GM12878 (cell line): ENCODE measurements around the gene SBF2. TPM values are rescaled to one million over a fixed set of nuclear protein-coding genes. Genes with fewer than 3 reads are reported as not detected.

Experiments
- ASH2L ChIP-seq: fragments of 300-600, 200-600 bp; sonication (generic); IDR thresholded peaks from 2 replicates; pipeline ENCODE4 v1.6.1; 2017; ENCODE audit warnings: low read depth, mild to moderate bottlenecking, borderline replicate concordance
- BRCA1 ChIP-seq: IDR thresholded peaks from 2 replicates; pipeline ENCODE4 v1.6.1; 2011; ENCODE audit warnings: low read depth, low read length, improper control_type of control experiment
- CREM ChIP-seq: IDR thresholded peaks from 2 replicates; pipeline ENCODE4 v1.6.1; 2014; ENCODE audit warnings: antibody characterized with exemption, low read depth
- EED ChIP-seq: sonication (generic); IDR thresholded peaks from 2 replicates; pipeline ENCODE4 v1.6.1; 2016; ENCODE audit warnings: antibody characterized with exemption, low read depth
- FOXK2 ChIP-seq: fragments of 450-650 bp; IDR thresholded peaks from 2 replicates; pipeline ENCODE4 v1.6.1; 2017; ENCODE audit warnings: mild to moderate bottlenecking, moderate library complexity
- HDAC2 ChIP-seq: fragments of 200-600 bp; sonication (generic); IDR thresholded peaks from 2 replicates; pipeline ENCODE4 v1.6.1; 2017
- HDAC6 ChIP-seq: fragments of 200-600 bp; sonication (generic); IDR thresholded peaks from one replicate; pipeline ENCODE4 v1.8.0; 2017; ENCODE audit warnings: antibody characterized with exemption; ENCODE audit not compliant: unreplicated experiment
- JUNB ChIP-seq: IDR thresholded peaks from 2 replicates; pipeline ENCODE4 v1.6.1; 2016; ENCODE audit warnings: antibody characterized with exemption, mild to moderate bottlenecking
- MEF2B ChIP-seq: fragments of 450-650 bp; IDR thresholded peaks from 2 replicates; pipeline ENCODE4 v1.6.1; 2018; ENCODE audit warnings: mild to moderate bottlenecking, moderate library complexity; ENCODE audit not compliant: partially characterized antibody, poor library complexity, severe bottlenecking
- MYC ChIP-seq: IDR thresholded peaks from 2 replicates; pipeline ENCODE4 v1.6.1; 2011; ENCODE audit warnings: mild to moderate bottlenecking, low read length, moderate library complexity, inconsistent platforms; ENCODE audit not compliant: insufficient read depth, insufficient replicate concordance, insufficient read length, severe bottlenecking
- NFYA ChIP-seq: IDR thresholded peaks from 2 replicates; pipeline ENCODE4 v1.6.1; 2011; ENCODE audit warnings: low read depth, mild to moderate bottlenecking, low read length, improper control_type of control experiment, borderline replicate concordance
- NFYB ChIP-seq: IDR thresholded peaks from 2 replicates; pipeline ENCODE4 v1.6.1; 2011; ENCODE audit warnings: low read depth, mild to moderate bottlenecking, low read length, improper control_type of control experiment, moderate library complexity; ENCODE audit not compliant: insufficient read depth
- NR2C1 ChIP-seq: fragments of 450-650 bp; IDR thresholded peaks from 2 replicates; pipeline ENCODE4 v1.6.1; 2017; ENCODE audit warnings: antibody characterized with exemption, mild to moderate bottlenecking, moderate library complexity
- NR2C2 ChIP-seq: IDR thresholded peaks from 2 replicates; pipeline ENCODE4 v1.6.1; 2011; ENCODE audit warnings: borderline replicate concordance, low read depth; ENCODE audit not compliant: control insufficient read depth, insufficient read length
- NRF1 ChIP-seq: conservative IDR thresholded peaks from 2 replicates; pipeline ENCODE4 v1.6.1; 2011; ENCODE audit warnings: mild to moderate bottlenecking, low read depth, low read length, improper control_type of control experiment
- RB1 ChIP-seq: fragments of 450-650 bp; formaldehyde crosslinking; IDR thresholded peaks from 2 replicates; pipeline ENCODE4 v1.6.1; 2017; ENCODE audit warnings: mild to moderate bottlenecking, borderline replicate concordance
- SIX5 ChIP-seq: IDR thresholded peaks from 2 replicates; pipeline ENCODE4 v1.6.1; 2011; ENCODE audit warnings: mild to moderate bottlenecking, low read depth, low read length, moderate library complexity; ENCODE audit not compliant: severe bottlenecking
- SMARCA5 ChIP-seq: fragments of 450-650 bp; IDR thresholded peaks from 2 replicates; pipeline ENCODE4 v1.6.1; 2017; ENCODE audit warnings: mild to moderate bottlenecking
- SMC3 ChIP-seq: IDR thresholded peaks from 2 replicates; pipeline ENCODE4 v1.6.1; 2011; ENCODE audit warnings: low read length, improper control_type of control experiment, borderline replicate concordance
- SREBF1 ChIP-seq: IDR thresholded peaks from 2 replicates; pipeline ENCODE4 v1.6.1; 2012; ENCODE audit warnings: mild to moderate bottlenecking, low read length
- TBL1XR1 ChIP-seq: IDR thresholded peaks from 2 replicates; pipeline ENCODE4 v1.6.1; 2012; ENCODE audit warnings: low read depth, low read length, improper control_type of control experiment
- ZNF207 ChIP-seq: fragments of 450-650 bp; IDR thresholded peaks from 2 replicates; pipeline ENCODE4 v1.6.1; 2014; ENCODE audit warnings: antibody characterized with exemption, mild to moderate bottlenecking, borderline replicate concordance
- ZNF24 ChIP-seq: fragments of 450-650 bp; IDR thresholded peaks from 2 replicates; pipeline ENCODE4 v1.6.1; 2017; ENCODE audit warnings: antibody characterized with exemption, mild to moderate bottlenecking
- polyA plus RNA-seq, 11 experiments: library from polyadenylated mRNA; depleted of rRNA in 4 of 11; unstranded in 6 of 11; stranded (reverse) in 5 of 11; fragments of >200 nt; fragmentation: Nextera tagmentation in 4 of 11; fragmentation: Illumina TruSeq in 1 of 11; extraction: Ambion mirVana in 4 of 11; extraction: Trizol in 1 of 11; gene quantifications; 1 replicate in 1 of 11; 2 replicates in 10 of 11; pipeline versions ENCODE4 v1.2.1 to v1.2.3, GENCODE V29; 2011 to 2016; ENCODE audit warnings: inconsistent platforms in 2 of 11, missing spikeins in 2 of 11, low read depth in 1 of 11
- total RNA-seq, 4 experiments: library from RNA; depleted of rRNA in 3 of 4; stranded (reverse); fragments of >200 nt in 3 of 4; fragmentation: Illumina TruSeq in 1 of 4; extraction: Trizol in 1 of 4; gene quantifications; 2 replicates each; pipeline versions ENCODE4 v1.2.1 to v1.2.3, GENCODE V29; 2013 to 2021
- TF ChIP-seq, protein P1 (sequence below): fragments of 450-650 bp; IDR thresholded peaks from 2 replicates; pipeline ENCODE4 v1.6.1; 2016; ENCODE audit warnings: mild to moderate bottlenecking
- TF ChIP-seq, protein P2 (sequence below): fragments of 450-650 bp; IDR thresholded peaks from 2 replicates; pipeline ENCODE4 v1.6.1; 2017; ENCODE audit warnings: mild to moderate bottlenecking
- TF ChIP-seq, protein P3 (sequence below): fragments of 150-350 bp; IDR thresholded peaks from 2 replicates; pipeline ENCODE4 v1.6.1; 2016; ENCODE audit warnings: low read depth, low read length

SBF2 gene
- total and polyA plus RNA-seq, 10 of the 15 experiments (the other 5 are each of a cell fraction or from before 2014, with no cell fraction given) = 0.24 to 2.3 (median 1.1) TPM

DNA sequence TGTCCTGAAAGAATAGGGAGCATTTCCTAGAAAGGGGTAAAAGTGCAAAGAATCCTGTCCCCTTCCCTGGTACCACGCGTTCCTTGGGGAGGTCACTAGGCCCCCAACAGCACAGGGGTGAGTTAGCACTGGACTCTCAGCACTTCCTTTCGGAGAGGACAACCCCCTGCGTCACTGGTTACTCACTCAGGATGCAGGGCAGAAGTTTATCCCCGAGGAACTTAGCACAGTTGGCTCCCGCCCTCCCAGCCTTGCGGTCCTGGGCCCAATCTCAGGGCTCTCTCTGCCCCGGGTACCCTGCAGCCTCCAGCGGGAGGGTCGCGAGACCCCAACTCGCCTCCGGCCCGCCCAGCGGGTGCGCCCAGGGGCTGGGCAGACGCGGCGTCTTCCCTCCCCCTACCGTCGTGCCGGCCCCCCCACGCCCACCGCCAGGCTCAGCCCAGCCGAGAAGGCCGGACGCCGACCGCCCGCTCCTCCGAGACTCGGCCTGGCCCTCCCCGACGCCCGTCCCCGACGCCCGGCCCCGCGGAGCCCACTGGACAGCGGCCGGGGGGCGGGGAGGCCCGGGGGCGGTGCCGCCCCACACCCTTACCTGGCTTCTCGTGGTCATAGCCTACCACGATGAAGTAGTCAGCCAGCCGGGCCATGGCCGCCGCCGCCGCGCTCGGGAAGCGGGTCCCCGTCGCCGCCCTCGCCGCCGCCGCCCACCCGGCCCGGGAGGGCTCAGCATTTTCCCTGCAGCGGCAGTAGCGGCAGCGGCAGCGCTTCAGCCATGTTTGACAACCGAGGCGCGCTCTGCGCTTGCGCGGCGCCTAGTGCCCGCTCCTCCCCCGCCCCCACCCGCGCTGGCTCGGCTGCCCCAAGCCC is at the start of gene SBF2 (continued):
- TF ChIP-seq NR2C2 (no peak), RB1 (no peak), HDAC2 (no peak), ZNF24 (no peak), SIX5 (no peak), ASH2L (no peak), EED (no peak), HDAC6 (no peak), BRCA1 (no peak), NFYA (no peak), SMC3 (no peak), MYC (no peak), TBL1XR1 (no peak), NR2C1 (no peak), SREBF1 (no peak), NRF1 (peak; percentile 75), FOXK2 (no peak), MEF2B (no peak), JUNB (no peak), SMARCA5 (no peak), ZNF207 (no peak), CREM (no peak), NFYB (no peak)
- TF ChIP-seq, protein P1, sequence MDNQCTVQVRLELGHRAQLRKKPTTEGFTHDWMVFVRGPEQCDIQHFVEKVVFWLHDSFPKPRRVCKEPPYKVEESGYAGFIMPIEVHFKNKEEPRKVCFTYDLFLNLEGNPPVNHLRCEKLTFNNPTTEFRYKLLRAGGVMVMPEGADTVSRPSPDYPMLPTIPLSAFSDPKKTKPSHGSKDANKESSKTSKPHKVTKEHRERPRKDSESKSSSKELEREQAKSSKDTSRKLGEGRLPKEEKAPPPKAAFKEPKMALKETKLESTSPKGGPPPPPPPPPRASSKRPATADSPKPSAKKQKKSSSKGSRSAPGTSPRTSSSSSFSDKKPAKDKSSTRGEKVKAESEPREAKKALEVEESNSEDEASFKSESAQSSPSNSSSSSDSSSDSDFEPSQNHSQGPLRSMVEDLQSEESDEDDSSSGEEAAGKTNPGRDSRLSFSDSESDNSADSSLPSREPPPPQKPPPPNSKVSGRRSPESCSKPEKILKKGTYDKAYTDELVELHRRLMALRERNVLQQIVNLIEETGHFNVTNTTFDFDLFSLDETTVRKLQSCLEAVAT = no peak
- TF ChIP-seq, protein P2, sequence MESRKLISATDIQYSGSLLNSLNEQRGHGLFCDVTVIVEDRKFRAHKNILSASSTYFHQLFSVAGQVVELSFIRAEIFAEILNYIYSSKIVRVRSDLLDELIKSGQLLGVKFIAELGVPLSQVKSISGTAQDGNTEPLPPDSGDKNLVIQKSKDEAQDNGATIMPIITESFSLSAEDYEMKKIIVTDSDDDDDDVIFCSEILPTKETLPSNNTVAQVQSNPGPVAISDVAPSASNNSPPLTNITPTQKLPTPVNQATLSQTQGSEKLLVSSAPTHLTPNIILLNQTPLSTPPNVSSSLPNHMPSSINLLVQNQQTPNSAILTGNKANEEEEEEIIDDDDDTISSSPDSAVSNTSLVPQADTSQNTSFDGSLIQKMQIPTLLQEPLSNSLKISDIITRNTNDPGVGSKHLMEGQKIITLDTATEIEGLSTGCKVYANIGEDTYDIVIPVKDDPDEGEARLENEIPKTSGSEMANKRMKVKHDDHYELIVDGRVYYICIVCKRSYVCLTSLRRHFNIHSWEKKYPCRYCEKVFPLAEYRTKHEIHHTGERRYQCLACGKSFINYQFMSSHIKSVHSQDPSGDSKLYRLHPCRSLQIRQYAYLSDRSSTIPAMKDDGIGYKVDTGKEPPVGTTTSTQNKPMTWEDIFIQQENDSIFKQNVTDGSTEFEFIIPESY = no peak
- TF ChIP-seq, protein P3, sequence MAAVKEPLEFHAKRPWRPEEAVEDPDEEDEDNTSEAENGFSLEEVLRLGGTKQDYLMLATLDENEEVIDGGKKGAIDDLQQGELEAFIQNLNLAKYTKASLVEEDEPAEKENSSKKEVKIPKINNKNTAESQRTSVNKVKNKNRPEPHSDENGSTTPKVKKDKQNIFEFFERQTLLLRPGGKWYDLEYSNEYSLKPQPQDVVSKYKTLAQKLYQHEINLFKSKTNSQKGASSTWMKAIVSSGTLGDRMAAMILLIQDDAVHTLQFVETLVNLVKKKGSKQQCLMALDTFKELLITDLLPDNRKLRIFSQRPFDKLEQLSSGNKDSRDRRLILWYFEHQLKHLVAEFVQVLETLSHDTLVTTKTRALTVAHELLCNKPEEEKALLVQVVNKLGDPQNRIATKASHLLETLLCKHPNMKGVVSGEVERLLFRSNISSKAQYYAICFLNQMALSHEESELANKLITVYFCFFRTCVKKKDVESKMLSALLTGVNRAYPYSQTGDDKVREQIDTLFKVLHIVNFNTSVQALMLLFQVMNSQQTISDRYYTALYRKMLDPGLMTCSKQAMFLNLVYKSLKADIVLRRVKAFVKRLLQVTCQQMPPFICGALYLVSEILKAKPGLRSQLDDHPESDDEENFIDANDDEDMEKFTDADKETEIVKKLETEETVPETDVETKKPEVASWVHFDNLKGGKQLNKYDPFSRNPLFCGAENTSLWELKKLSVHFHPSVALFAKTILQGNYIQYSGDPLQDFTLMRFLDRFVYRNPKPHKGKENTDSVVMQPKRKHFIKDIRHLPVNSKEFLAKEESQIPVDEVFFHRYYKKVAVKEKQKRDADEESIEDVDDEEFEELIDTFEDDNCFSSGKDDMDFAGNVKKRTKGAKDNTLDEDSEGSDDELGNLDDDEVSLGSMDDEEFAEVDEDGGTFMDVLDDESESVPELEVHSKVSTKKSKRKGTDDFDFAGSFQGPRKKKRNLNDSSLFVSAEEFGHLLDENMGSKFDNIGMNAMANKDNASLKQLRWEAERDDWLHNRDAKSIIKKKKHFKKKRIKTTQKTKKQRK = no peak
